Activated naive CD8-positive, alpha-beta T cell treated with anti-CD3 and anti-CD28 coated beads, Interleukin-2, amount 50 U/mL, for 16 hours (primary cell): ENCODE data around the gene SLC16A9.

Experiments used
- DNase-seq: peaks from one replicate; pipeline ENCODE4 v3.0.0-alpha.2; 2020; ENCODE audit warnings: low read depth, low spot score

SLC16A9 gene

DNA sequence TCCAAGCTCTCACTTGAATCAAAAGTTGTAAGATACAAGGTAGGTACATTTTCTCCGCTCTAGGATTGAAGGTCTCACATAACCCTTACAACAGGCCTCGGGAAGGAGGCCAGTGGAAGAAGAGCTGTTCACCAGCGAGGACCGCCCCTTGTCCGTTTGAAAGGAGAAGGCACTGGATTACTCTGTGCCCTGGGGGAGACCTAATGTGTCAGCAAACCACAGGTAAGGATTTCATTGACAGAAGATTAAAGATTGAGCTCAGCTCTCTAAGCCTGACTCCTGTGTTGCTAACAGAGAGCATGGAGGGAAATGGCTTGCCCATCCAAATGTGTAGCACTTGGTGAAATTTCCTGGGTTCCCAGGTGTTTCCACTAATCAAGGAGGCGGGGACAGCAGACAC, 81.2 kb downstream of the SLC16A9 start:
- no peak for DNase-seq

DNA sequence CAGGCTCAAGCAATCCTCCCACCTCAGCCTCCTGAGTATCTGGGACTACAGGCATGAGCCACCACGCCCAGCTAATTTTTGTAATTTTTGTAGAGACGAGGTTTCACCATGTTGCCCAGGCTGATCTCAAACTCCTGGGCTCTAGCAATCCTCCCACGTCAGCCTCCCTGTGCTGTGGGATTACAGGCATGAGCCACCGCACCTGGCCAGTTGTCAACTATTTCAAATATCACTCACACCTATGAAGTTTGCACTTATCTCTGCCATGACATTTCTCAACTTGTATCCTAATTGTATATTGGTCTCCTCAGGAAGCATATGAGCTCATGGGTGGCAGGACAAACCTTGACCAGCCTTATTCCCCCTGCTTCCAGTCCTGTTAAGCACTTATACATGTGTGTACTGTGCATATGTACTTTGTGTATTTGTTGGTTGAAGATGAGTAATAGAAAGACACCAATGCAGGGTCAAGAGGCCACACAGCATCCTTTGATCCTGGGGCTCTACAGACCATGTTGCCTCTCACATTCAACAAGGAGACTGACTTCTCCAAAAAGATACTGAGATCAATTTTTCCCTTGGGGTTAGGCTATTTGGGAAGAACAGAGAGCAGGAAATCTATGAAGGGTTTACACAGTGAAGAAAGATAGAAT, 82.2 kb downstream of the SLC16A9 start:
- DNase-seq, result no peak

DNA sequence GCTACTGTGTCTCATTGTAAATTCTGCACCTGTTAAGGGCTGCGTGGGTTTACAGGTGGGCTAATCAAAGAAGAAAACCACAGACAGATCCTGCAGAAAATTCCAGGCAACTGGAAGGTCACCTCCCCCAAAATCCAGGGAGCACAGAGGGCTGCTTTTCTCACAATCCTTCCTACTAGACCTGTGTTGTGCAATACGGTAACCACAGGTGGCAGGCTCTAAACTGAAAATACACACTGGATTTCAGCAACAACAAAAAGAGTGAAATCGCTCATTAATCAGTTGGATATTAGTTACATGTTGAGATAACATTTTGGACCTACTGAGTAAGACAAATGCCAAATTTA, 83.2 kb downstream of the SLC16A9 start:
- no peak for DNase-seq

DNA sequence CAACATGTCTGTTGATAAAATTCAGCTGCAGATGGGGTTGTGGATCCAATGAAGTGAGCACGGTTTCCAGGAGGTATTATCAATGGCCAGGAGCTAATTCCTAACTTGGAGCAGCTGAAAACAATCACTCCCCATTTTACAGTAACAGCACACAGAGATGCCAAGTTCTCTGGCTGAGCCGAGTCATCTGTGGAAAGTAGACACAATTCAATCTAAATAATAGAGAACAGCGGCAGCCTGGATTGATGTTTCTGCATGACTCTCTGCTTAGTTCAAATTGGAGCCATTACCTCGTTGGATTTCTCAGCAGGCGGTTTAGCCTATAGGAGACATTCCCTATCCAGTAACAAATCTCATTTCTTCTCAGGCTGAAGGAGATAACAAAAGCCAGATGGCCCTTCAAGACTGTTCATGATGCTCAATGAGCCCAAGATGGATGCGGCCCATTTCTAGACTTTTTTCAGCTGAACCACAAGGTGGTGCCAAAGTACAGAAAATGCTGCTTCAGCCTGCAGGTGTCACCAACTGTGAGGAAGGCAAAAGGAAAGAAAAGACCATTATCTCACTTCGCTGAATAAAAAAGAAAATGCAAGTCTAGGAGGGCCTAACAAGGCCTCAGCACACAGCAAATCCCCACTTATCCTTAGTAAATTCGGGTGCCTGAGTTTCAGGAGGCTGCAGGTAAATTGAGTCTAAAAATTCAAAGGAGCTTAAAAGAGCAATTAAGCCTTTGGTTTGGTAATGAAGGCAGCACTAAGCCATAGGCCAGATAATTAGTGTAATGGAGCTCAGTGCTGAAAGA, 83.7 kb downstream of the SLC16A9 start:
- DNase-seq, result no peak

DNA sequence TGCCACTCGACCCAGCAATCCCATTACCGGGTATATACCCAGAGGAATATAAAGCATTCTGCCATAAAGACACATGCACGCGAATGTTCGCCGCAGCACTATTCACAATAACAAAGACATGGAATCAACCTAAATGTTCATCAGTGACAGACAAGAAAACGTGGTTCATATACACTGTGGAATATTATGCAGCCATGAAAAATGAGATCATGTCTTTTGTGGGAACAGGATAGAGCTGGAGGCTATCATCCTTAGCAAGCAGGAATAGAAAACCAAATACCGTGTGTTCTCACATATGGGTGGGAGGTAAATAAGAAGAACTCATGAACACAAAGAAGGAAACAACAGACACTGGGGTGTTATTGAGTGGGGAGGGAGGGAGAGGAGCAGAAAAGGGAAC, 84.7 kb downstream of the SLC16A9 start:
- DNase-seq, result no peak

DNA sequence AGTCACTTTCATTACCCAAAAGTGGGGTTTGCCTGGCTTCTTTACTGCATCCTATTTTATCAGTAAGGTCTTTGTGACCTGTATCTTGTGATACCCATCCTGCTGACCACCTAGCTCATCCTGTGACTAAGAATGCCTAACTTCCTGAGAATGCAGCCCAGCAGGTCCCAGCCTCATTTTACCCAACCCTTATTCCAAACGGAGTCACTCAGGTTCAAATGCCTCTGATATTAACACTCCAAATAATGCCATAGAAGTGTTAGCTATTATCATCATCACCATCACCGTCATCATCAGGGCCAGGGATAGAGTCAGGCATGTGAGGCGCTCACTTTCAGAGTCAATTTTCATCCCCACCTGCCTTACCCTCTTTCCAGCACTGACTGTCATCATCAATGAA, 85.5 kb downstream of the SLC16A9 start:
- DNase-seq, result no peak

DNA sequence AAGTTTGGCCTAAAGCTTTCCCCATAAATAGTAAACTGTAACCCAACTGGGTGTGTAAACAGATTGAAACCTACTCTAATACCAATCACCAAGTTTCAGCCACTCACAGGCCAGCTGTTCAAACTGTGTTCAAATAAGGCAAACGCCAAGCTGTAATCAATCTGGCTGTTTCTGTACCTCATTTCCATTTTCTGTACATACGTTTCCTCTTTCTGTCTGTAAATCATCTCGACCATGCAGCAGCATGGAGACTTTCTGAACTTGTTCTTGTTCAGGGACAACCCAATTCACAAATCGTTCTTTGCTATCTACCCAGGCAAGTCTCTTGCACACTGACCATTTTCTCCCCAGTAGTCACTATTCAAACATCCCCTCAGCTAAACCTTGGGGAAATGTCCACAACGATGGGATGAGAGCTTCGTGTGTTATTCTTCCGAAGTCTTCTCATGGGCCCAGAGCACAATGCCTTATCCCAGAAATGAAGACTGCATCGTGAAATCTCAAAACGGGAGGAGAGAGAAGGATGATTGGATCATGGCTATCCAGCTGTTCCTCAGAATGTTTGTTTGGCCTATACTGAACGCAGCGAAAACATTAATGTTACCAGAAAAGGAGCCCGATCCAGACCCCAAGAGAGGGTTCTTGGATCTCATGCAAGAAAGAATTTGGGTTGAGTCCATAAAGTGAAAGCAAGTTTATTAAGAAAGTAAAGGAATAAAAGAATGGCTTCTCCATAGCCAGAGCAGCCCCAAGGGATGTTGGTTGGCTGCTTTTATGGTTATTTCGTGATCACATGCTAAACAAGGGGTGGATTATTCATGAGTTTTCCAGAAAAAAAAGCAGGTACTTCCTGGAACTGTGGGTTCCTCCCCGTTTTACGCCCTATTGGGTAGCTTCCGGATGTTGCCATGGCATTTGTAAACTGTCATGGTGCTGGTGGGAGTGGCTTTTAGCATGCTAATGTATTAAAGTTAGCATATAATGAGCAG, 86.2 kb downstream of the SLC16A9 start:
- DNase-seq, result no peak

DNA sequence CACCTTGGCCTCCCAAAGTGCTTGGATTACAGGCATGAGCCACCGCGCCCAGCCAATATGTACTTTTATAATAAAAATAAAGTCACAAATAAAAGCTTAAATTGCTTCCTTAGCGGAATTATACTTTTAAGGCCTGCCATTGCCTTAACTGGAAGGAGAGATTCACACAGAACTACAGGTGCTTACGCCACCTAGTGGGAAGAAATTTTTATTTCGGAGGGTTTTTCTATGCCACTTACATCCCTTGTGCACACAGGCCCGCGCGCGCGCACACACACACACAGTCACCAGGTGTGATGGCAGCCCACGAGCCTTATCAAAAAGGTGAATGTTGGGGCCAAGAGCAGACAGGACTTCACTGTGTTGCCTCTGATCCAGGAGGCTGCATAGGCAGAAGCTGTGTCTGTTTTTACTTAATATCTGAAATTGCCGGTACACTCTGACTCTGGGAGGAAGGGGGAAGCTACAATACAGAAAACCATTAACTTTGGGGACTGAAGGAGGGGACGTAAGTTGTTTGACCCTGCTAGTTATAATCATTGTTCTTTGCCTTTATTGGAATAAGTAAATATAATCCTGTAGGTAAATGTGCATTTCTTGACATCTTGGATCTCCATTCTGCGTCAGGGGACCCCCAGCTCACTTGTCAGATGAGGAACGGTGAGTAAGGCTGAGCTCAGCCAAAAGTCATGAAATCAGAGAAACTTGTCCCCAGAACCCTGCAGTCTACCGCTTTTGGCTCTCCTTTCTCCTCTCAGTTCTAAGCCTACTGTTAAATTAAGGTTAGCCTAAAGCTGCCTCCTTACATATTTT, 87.1 kb downstream of the SLC16A9 start:
- DNase-seq, result no peak

DNA sequence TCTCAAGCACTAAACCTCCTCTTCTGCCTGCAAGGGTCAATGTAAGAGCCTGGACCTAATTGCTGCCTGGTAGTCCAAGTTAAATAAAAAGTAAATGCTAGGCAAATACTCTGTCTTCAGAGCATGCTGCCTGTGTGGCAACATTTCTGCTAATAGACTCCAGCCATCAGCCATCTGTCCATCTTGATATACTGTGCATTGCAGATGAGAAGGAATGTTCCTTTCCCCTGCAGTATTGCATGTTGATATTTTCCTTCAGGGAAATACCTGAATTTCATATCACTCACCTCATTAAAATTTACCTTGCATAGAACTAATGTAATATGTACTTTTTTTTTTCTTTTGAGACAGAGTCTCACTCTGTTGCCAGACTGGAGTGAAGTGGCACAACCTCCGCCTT, 87.9 kb downstream of the SLC16A9 start:
- DNase-seq, result no peak

DNA sequence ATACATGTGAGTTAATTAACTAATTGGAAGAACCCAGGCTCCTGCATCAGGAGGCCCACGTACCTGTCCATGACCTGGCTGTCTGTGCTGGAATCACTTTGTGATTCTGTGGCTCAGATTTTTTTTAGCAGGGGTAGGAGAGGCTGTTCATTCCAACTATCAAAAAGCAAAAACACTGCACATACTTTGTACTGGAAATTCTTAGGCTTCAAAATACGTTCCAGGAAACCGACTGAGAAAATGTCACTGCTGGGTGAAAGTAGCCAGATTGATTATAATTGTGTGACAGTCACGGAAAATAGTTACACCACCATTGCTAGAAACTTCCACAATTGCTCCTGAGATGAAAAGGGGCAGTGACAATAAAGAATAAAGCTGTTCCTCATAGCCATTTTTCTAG, 91.0 kb downstream of the SLC16A9 start:
- DNase-seq, result no peak

DNA sequence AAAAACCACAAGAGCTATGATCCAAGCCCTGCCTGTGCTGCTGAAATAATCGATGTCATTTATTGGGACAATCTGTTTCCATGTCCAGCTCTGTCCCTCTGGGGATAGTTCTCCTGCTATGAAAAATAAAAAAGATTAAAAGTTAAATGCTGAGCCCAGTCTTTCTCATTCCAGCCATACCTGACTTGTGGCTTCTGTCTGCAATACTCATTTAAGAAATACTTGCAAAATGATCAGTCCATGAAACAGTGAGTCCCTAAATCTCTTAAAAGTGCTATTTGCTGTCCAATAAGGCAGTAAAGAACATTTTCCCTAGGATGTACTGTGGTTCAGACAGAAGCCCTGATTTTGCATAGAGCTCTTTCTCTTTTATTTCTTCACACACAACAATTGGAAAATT, 91.7 kb downstream of the SLC16A9 start:
- DNase-seq, result no peak

DNA sequence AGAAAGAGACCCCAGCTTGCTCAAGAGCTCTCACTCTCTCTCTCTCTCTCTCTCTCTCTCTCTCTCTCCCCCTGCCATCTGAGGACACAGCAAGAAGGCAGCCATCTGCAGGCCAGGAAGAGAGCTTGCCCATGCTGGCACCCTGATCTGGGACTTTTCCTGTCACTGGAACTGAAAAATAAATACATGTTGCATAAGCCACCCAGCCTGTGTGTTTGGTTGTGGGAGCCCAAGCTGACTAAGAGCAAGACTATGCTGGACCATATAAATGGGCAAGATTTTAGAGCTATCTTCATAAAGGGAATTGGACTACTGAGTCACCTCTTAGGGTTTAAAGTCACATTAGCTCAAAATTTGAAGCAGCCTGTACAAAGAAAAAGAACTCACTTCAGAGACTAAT, 98.6 kb downstream of the SLC16A9 start:
- DNase-seq, result no peak

DNA sequence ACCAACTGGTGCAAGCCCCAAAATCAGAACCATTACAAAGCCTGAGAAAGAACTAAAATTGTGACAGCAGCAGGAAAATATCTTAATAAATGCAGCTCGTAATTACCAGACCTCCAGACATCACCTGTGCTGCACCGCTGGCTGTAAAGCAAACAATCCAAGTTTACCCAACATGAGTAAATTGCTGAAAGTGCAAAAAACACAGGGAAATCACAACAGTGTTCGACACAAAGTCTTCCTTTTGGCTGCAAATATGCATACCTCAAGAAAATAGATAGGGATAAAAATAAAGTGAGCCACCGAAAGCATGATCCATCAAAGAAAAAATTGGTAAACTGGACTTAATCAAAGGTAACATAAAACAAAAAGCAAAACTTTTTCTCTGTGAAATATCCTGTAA, 101.7 kb downstream of the SLC16A9 start:
- no peak for DNase-seq

DNA sequence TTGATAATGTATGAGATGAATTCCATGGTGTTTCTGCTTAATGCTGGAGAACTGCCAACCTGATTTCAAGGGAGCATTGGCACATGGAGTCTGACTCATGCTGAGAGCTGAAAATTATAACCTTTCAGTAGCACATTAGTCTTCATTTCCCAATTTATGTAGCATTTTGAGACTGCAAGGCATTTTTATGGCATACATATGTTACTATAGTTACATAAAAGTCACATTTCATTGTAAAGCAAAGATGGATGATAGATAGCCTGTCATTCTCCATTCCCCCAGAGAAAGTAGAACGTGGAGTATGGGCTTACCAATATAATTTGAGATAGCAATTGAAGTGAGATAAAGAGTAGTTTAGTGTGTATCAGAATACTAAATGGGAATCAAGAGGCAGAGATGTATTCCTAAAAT, 103.1 kb downstream of the SLC16A9 start:
- no peak for DNase-seq

DNA sequence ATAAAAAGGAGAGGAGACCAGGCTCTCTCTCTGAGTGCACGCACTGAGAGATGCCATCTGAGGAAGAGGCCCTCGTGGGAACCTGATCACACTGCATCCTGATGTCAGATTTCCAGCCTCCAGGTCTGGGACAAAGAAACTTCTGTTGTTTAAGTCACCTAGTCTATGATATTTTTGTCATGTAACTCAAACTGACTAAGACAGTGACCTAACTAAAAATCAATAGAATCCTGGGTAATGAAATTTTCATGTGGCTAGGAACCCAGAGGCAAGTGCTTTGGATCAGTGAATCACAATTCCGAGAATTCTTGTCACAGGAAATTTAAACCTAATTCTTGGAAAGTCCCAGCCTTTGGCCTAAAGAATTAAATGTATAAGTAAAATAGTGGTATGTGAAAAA, 107.7 kb downstream of the SLC16A9 start:
- no peak for DNase-seq
